Stimulated activated CD4-positive, alpha-beta T cell treated with anti-CD3 and anti-CD28 coated beads, Interleukin-1b, Interleukin-23, amount 100 ng/mL, for 1 hour (primary cell): ENCODE measurements around the gene GPR26.

Experiments used
- DNase-seq, 2 donors: peaks; one replicate each; pipeline ENCODE4 v3.0.0-alpha.2; 2020; ENCODE audit warnings: low read depth in 2 of 2

Gene GPR26

GRCh38 chr10:123648595-123648994 is 17.6 kb upstream of the GPR26 start:
- no peak for DNase-seq

GRCh38 chr10:123649676-123650075 is 16.5 kb upstream of the GPR26 start:
- DNase-seq = no peak

DNA sequence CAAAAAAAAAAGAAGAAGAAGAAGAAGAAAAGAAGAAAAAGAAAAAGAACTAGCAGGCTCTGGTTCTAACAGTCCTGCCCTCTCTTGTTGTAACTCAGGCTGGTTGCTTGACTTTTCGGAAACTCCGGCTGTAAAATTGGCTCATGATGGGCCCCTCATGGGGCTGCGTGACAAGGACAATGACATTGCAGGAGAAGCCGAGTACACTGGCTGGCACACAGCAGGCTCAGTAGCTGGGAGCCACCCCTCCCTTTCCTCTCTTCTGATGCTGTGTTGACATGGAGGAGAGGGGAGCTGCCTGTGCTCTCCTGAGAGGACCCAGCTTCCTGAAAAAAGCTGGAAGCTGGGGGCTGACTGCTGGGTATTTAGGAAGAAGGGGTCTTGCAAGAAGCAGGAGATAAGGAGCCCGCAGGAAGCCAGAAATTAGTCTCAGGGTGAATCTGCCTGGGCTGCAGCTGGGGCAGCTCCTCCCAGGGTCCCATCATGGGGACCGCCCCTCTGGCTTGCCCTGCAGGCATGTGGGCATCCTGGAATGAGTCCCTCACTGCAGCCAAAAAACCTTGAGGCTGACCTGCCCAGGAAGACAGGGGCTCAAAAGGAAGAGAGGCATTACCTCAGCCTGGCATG is 14.6 kb upstream of the GPR26 start:
- DNase-seq = no peak

- DNase-seq = no peak
These were observed 10.4 kb upstream of the GPR26 start for GRCh38 chr10:123655751-123656150.

GRCh38 chr10:123663522-123663921 is 2.6 kb upstream of the GPR26 start:
- DNase-seq = no peak

GRCh38 chr10:123665491-123666286 is 466 bp upstream of the GPR26 start:
- no peak for DNase-seq

DNA sequence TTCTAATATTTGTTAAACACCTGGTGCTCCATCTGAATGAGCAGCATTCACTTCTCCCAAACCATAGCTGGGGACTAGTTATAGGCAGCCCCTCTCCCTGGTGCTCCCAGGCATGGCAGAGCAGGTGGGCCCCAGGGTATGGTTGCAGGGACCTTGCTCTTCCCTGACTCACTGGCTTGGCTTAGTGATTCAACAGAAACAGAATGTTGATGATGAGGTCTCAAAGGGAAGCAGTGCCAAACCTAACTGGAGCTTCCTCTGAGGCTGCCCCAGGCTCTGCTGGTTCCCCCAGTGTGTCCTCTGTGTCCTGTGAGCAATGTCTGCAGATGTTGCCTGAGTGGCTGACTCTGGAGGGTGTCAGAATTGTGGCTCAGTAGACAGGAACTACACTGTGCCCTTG is 3.7 kb downstream of the GPR26 start:
- no peak for DNase-seq

- no peak for DNase-seq
These were observed 7.0 kb downstream of the GPR26 start for GRCh38 chr10:123673198-123673597.

- no peak for DNase-seq
These were observed 8.6 kb downstream of the GPR26 start for GRCh38 chr10:123674741-123675140.

DNA sequence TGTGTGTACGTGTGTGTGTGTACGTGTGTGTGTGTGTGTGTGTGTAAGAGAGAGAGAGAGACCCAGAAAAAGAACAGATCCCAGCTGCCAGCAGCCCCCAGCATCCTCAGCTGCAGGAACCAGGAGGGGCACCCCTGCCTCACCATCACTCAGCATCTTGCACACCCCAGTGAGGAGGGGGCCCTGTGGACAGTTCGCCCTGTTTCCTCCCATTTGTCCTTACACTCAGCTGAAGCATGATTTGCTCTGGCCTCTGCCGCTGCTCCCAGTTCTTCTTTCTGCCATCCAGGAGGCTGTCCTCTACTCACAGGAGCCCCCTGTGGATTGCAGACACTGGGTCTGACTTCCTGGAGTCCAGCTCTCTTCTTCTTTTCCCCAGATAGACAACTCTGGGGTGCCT is 9.7 kb downstream of the GPR26 start:
- DNase-seq = no peak

GRCh38 chr10:123677556-123677955 is 11.4 kb downstream of the GPR26 start:
- no peak for DNase-seq

DNA sequence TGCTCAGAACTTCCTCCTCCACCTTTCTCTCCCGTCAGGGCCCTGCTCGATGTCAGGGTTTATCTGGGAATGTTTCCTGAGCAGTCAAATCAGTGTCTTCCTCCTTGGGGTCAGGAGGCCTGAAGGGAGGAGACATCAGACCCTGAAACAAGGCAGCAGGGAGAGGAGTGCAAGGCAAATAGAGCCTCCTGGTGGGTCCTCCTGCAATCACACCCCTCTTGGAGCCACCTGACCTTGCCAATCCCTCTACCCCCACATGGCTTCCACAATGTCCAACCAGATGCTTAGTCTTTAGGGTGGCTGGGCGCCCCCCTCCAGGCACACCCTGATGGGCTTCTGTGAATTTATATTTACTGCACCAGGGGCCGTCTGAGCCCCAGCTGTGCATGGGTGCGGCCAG is 12.2 kb downstream of the GPR26 start:
- DNase-seq = no peak

- no peak for DNase-seq
These were observed 15.1 kb downstream of the GPR26 start for GRCh38 chr10:123681285-123681684.

GRCh38 chr10:123682477-123682876 is 16.3 kb downstream of the GPR26 start:
- no peak for DNase-seq

- DNase-seq = no peak
These were observed 17.3 kb downstream of the GPR26 start for GRCh38 chr10:123683459-123683858.

GRCh38 chr10:123683865-123684264 is 17.7 kb downstream of the GPR26 start:
- no peak for DNase-seq

GRCh38 chr10:123685260-123685659 is 19.1 kb downstream of the GPR26 start:
- no peak for DNase-seq

GRCh38 chr10:123687758-123688157 is 21.6 kb downstream of the GPR26 start:
- no peak for DNase-seq

DNA sequence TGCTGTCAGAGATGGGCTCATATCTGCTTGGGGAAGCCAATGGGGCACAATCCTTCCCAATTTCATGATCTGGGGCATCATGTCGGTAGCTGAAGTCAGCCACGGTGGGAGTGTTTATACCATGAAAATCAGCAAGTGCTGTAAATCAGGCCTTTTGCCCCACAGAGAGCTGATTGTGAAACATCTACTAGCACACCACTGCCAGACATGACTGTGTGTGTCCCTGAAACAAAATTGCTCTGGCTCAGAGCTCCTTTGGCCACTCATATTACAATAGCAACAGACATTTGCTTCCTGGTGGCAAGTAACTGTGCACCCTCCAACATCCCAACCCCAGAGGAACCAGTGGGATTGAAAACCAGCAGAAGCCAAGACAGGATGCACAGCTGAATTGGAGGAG is 23.7 kb downstream of the GPR26 start:
- no peak for DNase-seq

- DNase-seq = no peak
These were observed 37.1 kb downstream of the GPR26 start for GRCh38 chr10:123703195-123703790.

- no peak for DNase-seq
These were observed 37.9 kb downstream of the GPR26 start for GRCh38 chr10:123704076-123704475.

DNA sequence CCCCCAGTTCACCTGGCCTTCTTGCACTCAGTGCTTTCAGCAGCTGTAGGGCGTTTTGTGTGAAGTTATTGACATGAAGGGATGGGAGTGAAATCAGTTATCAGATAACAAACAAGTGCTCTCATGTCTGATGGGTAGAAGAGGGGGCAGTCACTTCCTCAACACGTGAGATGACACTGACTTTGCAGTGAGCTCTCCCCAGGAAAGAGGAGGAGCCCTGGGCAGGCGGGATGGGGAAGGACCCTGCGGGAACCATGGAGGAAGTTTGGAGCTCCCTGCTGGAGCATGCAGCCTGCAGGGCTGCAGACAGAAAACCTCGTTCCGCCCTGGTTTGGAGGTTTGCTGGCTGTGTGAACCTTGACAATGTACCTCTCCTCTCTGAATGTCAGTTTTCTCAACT is 38.7 kb downstream of the GPR26 start:
- DNase-seq = no peak

GRCh38 chr10:123706236-123706635 is 40.1 kb downstream of the GPR26 start:
- no peak for DNase-seq
